HL-60 (cell line): ENCODE measurements around the gene LETM1.

ENCODE experiments used
- DNase-seq, 2 experiments: peaks; one replicate each; pipeline ENCODE4 v3.0.0-alpha.2; 2010 to 2020; ENCODE audit warnings: low read depth in 1 of 2, low spot score in 1 of 2
- H3K27ac ChIP-seq: fragments of 250-450 bp; sonication (Bioruptor Pico); replicated peaks from 2 replicates; pipeline ENCODE4 v1.5.1; 2020; ENCODE audit warnings: mild to moderate bottlenecking, moderate library complexity
- H3K27me3 ChIP-seq: fragments of 250-450 bp; sonication (Bioruptor Pico); 2 replicates; pipeline ENCODE4 v1.5.1; 2021; ENCODE audit warnings: mild to moderate bottlenecking, moderate library complexity; ENCODE audit not compliant: insufficient read depth, poor library complexity, severe bottlenecking
- H3K4me3 ChIP-seq: replicated peaks from 2 replicates; pipeline ENCODE4 v1.5.1; 2011; ENCODE audit warnings: mild to moderate bottlenecking, control low read depth, low read length; ENCODE audit not compliant: insufficient read depth
- GABPA ChIP-seq: IDR thresholded peaks from 2 replicates; pipeline ENCODE4 v1.6.1; 2012; ENCODE audit warnings: low read depth
- POLR2AphosphoS5 ChIP-seq: IDR thresholded peaks from 2 replicates; pipeline ENCODE4 v1.6.1; 2012; ENCODE audit warnings: low read depth
- SPI1 ChIP-seq: IDR thresholded peaks from 2 replicates; pipeline ENCODE4 v1.6.1; 2012; ENCODE audit warnings: low read depth, mild to moderate bottlenecking, borderline replicate concordance
- TF ChIP-seq, protein P1 (sequence below): IDR thresholded peaks from 2 replicates; pipeline ENCODE4 v1.6.1; 2012; ENCODE audit warnings: low read depth; ENCODE audit not compliant: insufficient replicate concordance
- TF ChIP-seq, protein P2 (sequence below): IDR thresholded peaks from one replicate; pipeline ENCODE4 v1.5.1; 2011; ENCODE audit warnings: low read length, control low read depth, inconsistent platforms; ENCODE audit not compliant: insufficient read depth

Gene LETM1

DNA sequence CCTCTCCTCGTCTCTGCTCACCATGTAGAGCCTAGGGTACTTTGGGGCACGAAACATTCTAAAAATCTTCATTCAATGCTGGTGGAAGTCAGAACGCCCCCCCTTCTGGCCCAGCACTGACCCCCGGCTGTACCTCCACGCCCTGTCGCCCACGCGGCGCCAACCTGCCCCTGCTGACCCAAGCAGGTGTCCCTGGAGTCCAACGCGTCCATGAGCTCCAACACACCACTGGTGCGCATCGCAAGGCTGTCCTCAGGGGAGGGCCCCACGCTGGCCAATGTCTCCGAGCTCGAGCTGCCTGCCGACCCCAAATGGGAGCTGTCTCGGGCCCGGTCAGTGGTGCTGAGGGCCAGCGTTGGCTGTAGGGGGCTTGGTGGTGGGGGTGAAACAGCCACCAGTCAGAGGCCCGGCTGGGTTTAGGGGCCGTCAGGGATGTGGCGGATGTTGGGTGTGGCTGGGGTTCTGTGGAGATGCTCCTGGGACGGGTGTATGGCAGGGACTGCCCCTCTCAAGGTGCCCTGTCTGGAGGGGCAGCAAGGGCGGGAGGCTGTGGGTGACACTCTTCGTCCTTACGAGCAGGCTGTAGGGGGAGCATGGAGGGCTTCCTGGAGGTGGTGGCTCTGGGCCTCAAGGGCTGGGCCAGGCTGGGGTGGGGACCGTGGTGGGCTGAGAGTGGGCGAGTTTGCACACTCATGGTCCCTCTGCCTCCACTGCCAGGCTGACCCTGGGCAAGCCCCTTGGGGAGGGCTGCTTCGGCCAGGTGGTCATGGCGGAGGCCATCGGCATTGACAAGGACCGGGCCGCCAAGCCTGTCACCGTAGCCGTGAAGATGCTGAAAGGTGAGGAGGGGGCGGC lies 51.1 kb downstream of the LETM1 start:
- TF ChIP-seq, protein P1, sequence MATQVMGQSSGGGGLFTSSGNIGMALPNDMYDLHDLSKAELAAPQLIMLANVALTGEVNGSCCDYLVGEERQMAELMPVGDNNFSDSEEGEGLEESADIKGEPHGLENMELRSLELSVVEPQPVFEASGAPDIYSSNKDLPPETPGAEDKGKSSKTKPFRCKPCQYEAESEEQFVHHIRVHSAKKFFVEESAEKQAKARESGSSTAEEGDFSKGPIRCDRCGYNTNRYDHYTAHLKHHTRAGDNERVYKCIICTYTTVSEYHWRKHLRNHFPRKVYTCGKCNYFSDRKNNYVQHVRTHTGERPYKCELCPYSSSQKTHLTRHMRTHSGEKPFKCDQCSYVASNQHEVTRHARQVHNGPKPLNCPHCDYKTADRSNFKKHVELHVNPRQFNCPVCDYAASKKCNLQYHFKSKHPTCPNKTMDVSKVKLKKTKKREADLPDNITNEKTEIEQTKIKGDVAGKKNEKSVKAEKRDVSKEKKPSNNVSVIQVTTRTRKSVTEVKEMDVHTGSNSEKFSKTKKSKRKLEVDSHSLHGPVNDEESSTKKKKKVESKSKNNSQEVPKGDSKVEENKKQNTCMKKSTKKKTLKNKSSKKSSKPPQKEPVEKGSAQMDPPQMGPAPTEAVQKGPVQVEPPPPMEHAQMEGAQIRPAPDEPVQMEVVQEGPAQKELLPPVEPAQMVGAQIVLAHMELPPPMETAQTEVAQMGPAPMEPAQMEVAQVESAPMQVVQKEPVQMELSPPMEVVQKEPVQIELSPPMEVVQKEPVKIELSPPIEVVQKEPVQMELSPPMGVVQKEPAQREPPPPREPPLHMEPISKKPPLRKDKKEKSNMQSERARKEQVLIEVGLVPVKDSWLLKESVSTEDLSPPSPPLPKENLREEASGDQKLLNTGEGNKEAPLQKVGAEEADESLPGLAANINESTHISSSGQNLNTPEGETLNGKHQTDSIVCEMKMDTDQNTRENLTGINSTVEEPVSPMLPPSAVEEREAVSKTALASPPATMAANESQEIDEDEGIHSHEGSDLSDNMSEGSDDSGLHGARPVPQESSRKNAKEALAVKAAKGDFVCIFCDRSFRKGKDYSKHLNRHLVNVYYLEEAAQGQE: no peak
- TF ChIP-seq, protein P2, sequence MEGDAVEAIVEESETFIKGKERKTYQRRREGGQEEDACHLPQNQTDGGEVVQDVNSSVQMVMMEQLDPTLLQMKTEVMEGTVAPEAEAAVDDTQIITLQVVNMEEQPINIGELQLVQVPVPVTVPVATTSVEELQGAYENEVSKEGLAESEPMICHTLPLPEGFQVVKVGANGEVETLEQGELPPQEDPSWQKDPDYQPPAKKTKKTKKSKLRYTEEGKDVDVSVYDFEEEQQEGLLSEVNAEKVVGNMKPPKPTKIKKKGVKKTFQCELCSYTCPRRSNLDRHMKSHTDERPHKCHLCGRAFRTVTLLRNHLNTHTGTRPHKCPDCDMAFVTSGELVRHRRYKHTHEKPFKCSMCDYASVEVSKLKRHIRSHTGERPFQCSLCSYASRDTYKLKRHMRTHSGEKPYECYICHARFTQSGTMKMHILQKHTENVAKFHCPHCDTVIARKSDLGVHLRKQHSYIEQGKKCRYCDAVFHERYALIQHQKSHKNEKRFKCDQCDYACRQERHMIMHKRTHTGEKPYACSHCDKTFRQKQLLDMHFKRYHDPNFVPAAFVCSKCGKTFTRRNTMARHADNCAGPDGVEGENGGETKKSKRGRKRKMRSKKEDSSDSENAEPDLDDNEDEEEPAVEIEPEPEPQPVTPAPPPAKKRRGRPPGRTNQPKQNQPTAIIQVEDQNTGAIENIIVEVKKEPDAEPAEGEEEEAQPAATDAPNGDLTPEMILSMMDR: no peak
- no peak for TF ChIP-seq SPI1
- peaks cover 4% of the 10 kb centered on the region for H3K27me3 ChIP-seq
- no peak for DNase-seq

DNA sequence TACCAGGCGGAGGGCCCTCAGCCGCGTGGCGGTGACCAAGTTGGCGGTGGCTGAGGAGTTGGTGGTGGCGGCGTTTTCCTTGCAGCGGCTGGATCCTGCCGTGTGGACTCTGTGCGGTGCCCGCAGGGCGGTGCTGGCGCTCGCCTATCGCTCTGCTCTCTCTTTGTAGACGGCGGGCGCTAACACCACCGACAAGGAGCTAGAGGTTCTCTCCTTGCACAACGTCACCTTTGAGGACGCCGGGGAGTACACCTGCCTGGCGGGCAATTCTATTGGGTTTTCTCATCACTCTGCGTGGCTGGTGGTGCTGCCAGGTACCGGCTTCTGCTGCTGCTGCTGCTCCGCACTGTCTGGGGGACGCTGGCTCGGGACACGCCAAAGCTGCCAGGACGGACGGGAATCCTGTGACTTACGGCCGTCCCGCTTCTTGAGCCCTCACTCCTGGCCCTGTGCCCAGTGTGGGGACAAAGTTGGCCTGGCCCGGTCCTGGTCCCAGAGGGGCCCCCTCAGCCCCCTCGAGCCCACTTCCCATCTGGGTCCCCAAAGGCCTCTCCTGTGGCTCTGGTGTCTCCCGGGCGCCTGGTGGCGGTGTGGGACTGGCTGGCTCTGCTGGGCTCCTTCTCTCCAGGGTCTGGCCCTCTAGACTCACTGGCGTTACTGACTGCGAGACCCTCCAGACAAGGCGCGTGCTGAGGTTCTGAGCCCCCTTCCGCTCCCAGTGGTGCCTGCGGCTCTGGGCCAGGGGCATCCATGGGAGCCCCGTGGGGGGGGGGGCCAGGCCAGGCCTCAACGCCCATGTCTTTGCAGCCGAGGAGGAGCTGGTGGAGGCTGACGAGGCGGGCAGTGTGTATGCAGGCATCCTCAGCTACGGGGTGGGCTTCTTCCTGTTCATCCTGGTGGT lies 52.2 kb downstream of the LETM1 start:
- H3K27ac ChIP-seq: no peak overlapping the region
- peaks cover 4% of the 10 kb centered on the region for H3K27me3 ChIP-seq
- no peak for TF ChIP-seq GABPA
- H3K4me3 ChIP-seq: no peak overlapping the region
- no peak for DNase-seq

More for the DNA sequence above, 51.1 kb downstream of the LETM1 start:
- no peak overlapping the region for H3K27ac ChIP-seq
- no peak overlapping the region for H3K4me3 ChIP-seq

DNA sequence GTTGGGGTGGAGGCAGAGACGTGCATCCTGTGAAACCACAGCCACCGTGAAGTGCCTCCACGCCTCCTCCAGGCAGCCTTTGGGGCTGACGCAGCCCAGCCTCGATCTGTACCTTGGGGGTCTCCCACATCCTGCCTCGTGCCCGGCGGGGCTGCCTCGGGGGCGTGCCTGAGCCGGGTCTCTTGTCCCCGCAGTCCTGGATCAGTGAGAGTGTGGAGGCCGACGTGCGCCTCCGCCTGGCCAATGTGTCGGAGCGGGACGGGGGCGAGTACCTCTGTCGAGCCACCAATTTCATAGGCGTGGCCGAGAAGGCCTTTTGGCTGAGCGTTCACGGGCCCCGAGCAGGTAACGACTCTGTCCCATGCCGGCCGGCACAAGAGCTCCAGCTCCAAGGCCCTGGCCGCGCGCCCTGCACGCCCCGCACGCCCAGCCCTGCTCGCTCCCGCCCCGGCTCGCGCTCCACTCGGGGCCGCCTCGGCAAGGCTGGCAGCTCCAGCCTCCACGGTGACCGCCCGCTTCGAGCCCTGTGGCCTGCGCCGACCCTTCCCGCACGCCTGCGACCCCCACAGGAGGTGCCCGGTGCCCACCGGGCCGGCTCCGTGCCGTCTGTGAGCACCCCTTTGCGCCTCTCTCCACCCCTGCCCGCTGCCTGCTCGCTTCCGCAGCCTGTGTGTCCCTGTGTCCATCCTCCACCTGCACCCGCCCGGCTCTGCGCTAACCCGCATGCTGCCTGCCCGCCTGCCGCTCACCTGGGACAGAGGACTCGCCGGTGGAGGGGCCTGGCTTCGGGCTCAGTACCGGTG lies 53.0 kb downstream of the LETM1 start:
- Histone ChIP-seq H3K27me3 (peaks cover 6% of the 10 kb centered on the region), H3K27ac (no peak overlapping the region), H3K4me3 (no peak overlapping the region)
- no peak for DNase-seq
- TF ChIP-seq POLR2AphosphoS5 (no peak), SPI1 (no peak), GABPA (no peak)
- TF ChIP-seq, protein P2: no peak
- TF ChIP-seq, protein P1: no peak
